GM21825 (cell line): Measurements from ENCODE around the gene RHBDF2.
"Not testable (repeated sequence)": the region's sequence is repeated elsewhere in the genome, so short reads cannot be mapped to it uniquely, and the experiment has no call there.

Experiments used
- ATAC-seq: cut with Tn5 transposase; IDR thresholded peaks from one replicate; pipeline ENCODE4 v1.9.1; 2021; ENCODE audit warnings: mild to moderate bottlenecking, moderate library complexity; ENCODE audit not compliant: unreplicated experiment

The RHBDF2 gene

GRCh38 chr17:76525513-76525833 lies 24.2 kb upstream of the RHBDF2 start:
- not testable (repeated sequence) for ATAC-seq

DNA sequence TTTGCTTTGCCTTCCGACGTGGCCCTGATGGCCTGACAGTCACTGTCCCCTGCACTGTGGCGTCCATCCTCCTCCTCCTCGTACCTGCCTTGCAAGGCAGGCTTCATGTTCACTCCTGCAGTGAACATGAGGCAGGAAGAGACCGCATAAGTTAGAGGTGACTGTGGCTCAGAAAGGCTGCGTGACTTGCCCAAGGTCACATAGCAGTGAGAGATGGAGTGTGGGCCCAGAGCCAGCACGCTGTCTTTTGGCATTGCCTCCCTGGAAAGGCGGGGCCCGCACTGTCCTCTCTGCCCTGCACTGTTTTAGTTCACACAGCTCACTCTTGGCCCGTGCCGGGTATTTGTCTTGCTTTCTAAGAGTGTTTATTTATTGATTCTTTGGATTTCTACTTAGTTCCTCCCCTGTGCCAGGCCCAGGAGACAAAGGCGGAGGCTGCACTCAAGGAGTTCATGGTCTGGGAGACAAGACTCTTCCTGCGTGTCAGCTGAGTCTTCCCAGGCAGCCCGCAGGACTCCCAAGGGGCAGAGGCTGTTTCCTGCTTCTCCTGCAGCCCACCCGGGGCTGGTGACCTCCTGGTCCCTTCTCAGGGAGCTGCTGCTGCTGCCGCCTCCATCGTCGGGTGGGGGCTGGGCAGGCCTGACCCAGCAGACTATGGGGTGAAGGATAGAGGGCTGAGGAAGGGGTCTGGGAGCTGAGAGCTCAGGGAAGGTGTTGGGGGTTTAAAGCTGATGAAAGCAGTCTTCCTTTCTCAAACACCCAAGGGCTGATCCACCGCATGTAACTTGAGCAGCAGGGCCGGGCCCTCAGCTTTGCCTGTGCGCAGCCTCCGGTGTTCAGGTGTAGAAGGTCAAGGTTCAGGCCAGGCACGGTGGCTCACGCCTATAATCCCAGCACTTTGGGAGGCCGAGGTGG lies 23.6 kb upstream of the RHBDF2 start:
- ATAC-seq, result no peak

GRCh38 chr17:76523084-76524037 lies 22.1 kb upstream of the RHBDF2 start:
- ATAC-seq, result no peak

DNA sequence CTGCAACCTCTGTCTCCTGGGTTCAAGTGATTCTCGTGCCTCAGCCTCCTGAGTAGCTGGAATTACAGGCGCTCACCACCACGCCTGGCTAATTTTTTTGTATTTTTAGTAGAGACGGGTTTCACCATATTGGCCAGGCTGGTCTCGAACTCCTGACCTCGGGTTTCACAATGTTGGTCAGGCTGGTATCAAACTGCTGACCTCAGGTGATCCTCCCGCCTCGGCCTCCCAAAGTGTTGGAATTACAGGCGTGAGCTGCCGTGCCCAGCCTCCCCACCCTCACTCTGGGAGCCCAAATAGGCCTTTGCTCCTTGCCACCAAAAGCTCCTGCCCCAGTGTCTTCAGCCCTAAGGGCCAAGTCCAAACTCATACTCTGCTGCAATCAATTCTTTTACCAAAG lies 20.5 kb upstream of the RHBDF2 start:
- not testable (repeated sequence) for ATAC-seq

- ATAC-seq, result no peak
Observed at GRCh38 chr17:76521262-76521661, 20.0 kb upstream of the RHBDF2 start.

GRCh38 chr17:76519048-76519966 lies 18.1 kb upstream of the RHBDF2 start:
- no peak for ATAC-seq

- ATAC-seq, result no peak
Observed at GRCh38 chr17:76517638-76518038, 16.4 kb upstream of the RHBDF2 start.

DNA sequence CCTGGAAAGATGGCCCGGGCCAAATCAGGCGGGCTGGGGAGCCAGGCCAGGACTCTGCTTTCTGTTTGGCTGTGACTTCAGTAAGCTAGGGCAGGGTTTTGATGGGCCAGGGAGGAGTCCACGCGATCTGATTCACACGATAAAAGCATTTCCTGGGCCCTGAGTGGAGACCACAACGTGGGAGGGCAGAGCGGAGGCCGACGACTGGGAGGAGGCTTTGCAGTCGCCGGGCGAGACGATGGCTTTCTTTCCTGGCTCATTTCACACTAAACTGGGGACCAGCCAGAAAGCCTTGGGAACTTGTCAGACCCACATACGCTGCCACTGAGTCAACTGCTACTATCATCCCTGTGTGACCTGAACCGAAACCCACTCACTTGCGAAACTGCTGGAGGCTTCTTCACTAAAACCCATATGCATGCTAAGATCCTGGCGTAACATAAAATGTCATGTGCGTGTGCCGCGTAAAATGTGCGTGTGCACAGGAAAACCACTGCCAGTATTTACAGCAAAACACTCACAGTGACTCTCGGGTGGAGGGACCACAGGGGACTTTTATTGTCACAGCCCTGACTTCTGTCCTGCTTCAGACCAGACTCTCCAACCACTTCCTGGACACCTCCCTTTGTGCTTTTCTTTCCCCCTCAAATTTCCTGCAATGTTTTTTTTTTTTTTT lies 14.2 kb upstream of the RHBDF2 start:
- ATAC-seq, result peak; percentile 60

DNA sequence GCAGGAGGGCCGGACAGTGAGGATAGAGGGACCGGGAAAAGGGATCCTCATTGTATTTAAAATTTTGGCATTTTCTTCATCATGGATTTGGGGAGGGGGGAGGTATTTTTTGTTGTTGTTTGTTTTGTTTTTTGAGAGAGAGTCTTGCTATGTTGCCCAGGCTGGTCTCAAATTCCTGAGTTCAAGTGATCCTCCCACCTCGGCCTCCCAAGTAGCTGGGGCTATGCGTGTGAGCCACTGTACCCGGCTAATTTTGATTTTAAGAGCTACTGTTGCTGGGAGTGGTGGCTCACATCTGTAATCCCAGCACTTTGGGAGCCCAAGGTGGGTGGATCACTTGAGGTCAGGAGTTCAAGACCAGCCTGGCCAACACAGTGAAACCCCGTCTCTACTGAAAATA lies 13.1 kb upstream of the RHBDF2 start:
- not testable (repeated sequence) for ATAC-seq

- ATAC-seq, result no peak
Observed at GRCh38 chr17:76513306-76513692, 12.1 kb upstream of the RHBDF2 start.

DNA sequence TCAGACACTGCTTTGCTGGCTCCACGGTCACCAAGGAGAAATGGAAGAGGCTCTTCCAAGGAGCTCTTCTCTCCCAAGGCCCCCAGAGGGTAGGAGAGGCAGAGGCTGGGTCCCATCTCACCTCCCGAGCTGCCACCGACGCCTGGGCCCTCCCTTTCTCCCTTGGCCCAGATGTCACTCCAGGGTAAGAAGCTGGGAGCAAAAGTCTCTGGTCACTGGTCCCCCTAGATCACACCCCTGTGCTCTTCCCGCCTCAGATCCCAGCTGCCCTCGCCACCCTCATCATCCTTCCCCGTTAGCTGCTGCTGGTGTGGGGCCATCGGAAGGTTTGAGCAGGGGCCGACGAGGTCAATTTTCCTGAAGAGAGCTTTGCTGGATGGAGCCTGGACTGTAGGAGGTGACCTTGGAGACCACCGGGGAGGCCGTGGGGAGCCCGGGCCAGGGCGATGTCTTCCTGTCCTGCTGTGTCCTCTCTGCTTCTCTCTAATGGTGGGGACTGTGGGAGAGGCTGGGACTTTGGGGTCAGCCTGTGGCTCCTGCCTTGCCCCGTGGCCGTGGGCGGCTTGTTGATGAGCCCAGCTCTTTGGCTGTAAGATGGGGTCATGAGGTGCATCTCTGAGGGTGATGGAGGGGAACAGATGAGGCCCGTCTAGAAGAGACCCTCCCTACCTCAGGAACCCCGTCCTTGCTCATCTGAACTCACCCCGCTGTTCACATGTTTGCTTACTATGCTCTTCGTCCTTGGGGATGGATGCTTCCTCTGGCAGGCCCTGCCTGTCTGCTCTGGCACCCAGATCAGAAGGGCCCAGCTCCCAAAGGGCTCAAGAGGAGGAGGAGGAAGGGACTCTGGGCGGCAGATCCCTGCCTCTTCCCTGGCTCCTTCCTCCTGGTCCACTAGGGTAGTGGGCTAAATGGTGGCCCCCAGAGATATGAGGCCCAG lies 11.4 kb upstream of the RHBDF2 start:
- no peak for ATAC-seq

DNA sequence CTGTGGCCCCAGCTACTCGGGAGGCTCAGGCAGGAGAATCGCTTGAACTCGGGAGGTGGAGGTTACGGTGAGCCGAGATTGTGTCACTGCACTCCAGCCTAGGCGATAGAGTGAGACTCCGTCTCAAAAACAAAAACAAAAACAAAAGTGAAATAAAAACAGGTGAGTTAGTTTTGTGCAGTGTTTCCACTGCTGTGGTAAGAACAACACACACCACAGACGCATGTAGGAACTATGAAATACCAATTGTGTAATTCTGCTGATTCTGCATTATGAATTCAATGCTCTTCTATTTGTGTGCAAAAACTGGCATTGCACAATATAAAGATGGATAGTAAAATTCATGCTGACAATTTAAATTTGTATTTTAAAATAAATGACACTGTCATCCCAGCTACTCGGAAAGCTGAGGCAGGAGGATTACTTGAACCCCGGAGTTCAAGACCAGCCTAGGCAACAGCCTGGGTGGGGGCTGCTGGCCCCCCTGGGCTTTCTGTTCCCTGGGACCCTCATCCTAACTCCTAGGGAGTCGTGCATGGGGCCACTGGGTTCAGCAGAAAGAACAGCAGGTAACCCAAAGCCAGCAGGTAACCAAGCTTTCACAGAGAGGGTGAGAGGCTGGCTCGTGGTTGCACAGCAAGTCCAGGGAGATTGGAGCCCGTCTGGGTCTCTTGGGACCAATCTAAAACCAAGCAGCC lies 10.6 kb upstream of the RHBDF2 start:
- no peak for ATAC-seq

GRCh38 chr17:76510831-76511244 lies 9.6 kb upstream of the RHBDF2 start:
- no peak for ATAC-seq

DNA sequence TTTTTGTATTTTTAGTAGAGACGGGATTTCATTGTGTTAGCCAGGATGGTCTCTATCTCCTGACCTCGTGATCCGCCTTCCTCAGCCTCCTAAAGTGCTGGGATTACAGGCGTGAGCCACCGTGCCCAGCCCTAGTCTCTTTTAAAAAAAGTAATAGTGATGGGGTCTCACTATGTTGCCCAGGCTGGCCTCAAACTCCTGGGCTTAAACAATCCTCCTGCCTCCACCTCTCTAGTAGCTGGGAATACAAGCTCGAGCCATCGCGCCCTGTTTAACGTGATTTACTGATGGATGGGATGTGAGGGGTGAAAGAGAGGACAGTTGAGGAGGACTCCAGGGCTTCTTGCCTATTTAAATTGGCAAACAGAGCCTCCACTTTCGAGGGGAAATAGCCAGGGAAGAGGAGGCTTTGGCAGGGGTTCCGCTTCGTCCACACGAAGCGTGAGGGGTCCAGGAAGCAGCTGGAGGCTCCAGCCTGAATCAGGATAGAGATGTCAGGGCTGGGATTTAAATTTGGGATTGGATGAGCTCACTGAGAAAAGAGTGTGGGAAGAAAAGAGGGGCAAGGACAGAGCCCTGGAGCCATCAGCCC lies 7.3 kb upstream of the RHBDF2 start:
- ATAC-seq, result not testable (repeated sequence)

DNA sequence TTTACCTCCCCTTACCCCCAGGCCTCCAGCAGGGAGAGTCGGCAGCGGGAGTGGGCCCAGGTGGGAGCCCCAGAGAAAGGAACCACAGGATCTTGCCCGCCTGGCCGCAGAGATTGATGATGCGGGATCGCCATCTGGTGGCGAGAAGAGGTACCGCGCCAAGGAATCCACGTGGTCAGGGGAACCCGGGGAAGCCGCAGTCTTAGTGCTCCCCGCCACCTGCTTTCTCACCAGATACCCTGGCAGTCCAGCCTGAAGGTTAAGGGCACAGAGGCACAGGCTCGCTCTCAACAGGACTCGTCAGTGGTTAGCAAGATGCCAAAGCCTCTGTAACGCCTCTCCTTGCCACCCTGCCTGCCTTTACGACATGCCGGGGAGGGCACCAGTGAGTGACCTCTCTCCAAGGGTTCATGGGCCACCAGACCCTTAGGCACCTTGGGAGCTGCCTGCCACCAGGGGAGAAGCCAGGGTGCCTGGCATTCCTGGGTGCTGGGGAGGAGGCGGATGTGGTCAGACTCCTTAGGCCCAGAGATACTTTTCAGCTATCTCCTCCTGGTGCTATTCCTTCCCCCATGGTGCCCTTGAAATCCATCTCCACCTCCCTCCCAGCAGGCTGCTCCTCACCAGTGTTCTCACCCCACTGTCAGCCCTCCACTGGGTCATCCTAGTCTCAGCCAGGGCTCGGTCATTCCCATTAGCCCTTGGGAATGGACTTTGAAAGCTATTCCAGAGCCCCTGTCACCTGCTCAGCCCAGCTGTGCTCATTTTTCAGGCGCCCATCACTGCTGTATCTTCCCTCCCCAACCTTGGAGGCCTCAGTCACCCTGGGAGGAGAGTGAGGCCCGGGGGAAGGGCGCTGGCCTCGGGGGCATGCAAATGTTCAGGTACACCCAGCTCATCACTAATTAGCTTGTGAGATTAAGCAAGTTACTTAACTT lies 5.5 kb upstream of the RHBDF2 start:
- peak; percentile 47 for ATAC-seq

- no peak for ATAC-seq
Observed at GRCh38 chr17:76504117-76504516, 2.9 kb upstream of the RHBDF2 start.
